HepG2 (cell line): ENCODE results near the gene FRG1. TPM values are rescaled to one million over a fixed set of nuclear protein-coding genes. Genes with fewer than 3 reads are reported as not detected.
A peak's percentile ranks its signal among the peaks of the same experiment; 100 is the strongest.

ENCODE experiments used
- BCL6 ChIP-seq: IDR thresholded peaks from 2 replicates; pipeline ENCODE4 v1.6.1; 2016; ENCODE audit warnings: missing genetic modification reagents, missing compliant biosample characterization
- CEBPB ChIP-seq: IDR thresholded peaks from 2 replicates; pipeline ENCODE4 v1.6.1; 2011; ENCODE audit warnings: low read depth, low read length, improper control_type of control experiment, borderline replicate concordance
- CENPT ChIP-seq: sonication (generic); formaldehyde crosslinking; IDR thresholded peaks from 2 replicates; pipeline ENCODE4 v1.8.0; 2022; ENCODE audit warnings: low read depth, mild to moderate bottlenecking, moderate library complexity, missing genetic modification reagents
- EP300 ChIP-seq, 3 experiments: sonication (generic) in 1 of 3; formaldehyde crosslinking in 1 of 3; IDR thresholded peaks; 2 replicates each; pipeline versions ENCODE4 v1.5.1 to v1.6.1; 2011 to 2020; ENCODE audit warnings: low read depth in 2 of 3, low read length in 2 of 3, borderline replicate concordance in 1 of 3, improper control_type of control experiment in 1 of 3, mild to moderate bottlenecking in 1 of 3, missing genetic modification reagents in 1 of 3, moderate library complexity in 1 of 3
- HNF1B ChIP-seq: sonication (generic); formaldehyde crosslinking; IDR thresholded peaks from 2 replicates; pipeline ENCODE4 v1.5.1; 2020; ENCODE audit warnings: mild to moderate bottlenecking, moderate library complexity, missing genetic modification reagents
- MAFF ChIP-seq: IDR thresholded peaks from 2 replicates; pipeline ENCODE4 v1.6.1; 2011; ENCODE audit warnings: low read depth, low read length, improper control_type of control experiment
- NCOA2 ChIP-seq: sonication (generic); formaldehyde crosslinking; IDR thresholded peaks from 2 replicates; pipeline ENCODE4 v1.8.0; 2022; ENCODE audit warnings: inconsistent platforms
- POLR2G ChIP-seq: fragments of 200-400 bp; formaldehyde crosslinking; IDR thresholded peaks from 2 replicates; pipeline ENCODE4 v1.6.1; 2018; ENCODE audit warnings: mild to moderate bottlenecking, low read depth, low read length, moderate library complexity
- REXO4 ChIP-seq: sonication (generic); formaldehyde crosslinking; IDR thresholded peaks from 2 replicates; pipeline ENCODE4 v1.8.0; 2022; ENCODE audit warnings: missing genetic modification reagents, mild to moderate bottlenecking, borderline replicate concordance
- RFX1 ChIP-seq: fragments of 450-650 bp; IDR thresholded peaks from 2 replicates; pipeline ENCODE4 v1.6.1; 2017
- SRSF1 ChIP-seq: fragments of 200-400 bp; formaldehyde crosslinking; optimal IDR thresholded peaks from 2 replicates; pipeline ENCODE3; 2017; ENCODE audit warnings: mild to moderate bottlenecking, low read depth, low read length, moderate library complexity
- TFAP4 ChIP-seq: sonication (generic); IDR thresholded peaks from 2 replicates; pipeline ENCODE4 v1.6.1; 2016; ENCODE audit warnings: low read depth, borderline replicate concordance
- TFDP2 ChIP-seq: sonication (generic); formaldehyde crosslinking; IDR thresholded peaks from 2 replicates; pipeline ENCODE4 v1.4.0; 2020; ENCODE audit warnings: missing genetic modification reagents
- TRIM22 ChIP-seq: fragments of 450-650 bp; IDR thresholded peaks from 2 replicates; pipeline ENCODE4 v1.6.1; 2017
- ZNF224 ChIP-seq: sonication (generic); formaldehyde crosslinking; IDR thresholded peaks from 2 replicates; pipeline ENCODE4 v1.5.0; 2020; ENCODE audit warnings: mild to moderate bottlenecking, missing genetic modification reagents
- ZNF253 ChIP-seq: sonication (generic); formaldehyde crosslinking; IDR thresholded peaks from 2 replicates; pipeline ENCODE4 v1.8.0; 2022; ENCODE audit warnings: mild to moderate bottlenecking, missing genetic modification reagents, borderline replicate concordance
- ZNF451 ChIP-seq: sonication (generic); formaldehyde crosslinking; IDR thresholded peaks from 2 replicates; pipeline ENCODE4 v1.5.0; 2020; ENCODE audit warnings: mild to moderate bottlenecking, missing genetic modification reagents
- ZNF496 ChIP-seq: sonication (generic); formaldehyde crosslinking; IDR thresholded peaks from 2 replicates; pipeline ENCODE4 v1.8.1; 2023; ENCODE audit warnings: mild to moderate bottlenecking, moderate library complexity, missing genetic modification reagents; ENCODE audit not compliant: insufficient replicate concordance
- ZNF547 ChIP-seq: sonication (generic); formaldehyde crosslinking; IDR thresholded peaks from 2 replicates; pipeline ENCODE4 v1.5.1; 2020; ENCODE audit warnings: mild to moderate bottlenecking, missing genetic modification reagents
- ZNF670 ChIP-seq: sonication (generic); formaldehyde crosslinking; IDR thresholded peaks from 2 replicates; pipeline ENCODE4 v1.8.0; 2022; ENCODE audit warnings: mild to moderate bottlenecking, missing genetic modification reagents, borderline replicate concordance
- ZNF766 ChIP-seq: sonication (generic); formaldehyde crosslinking; IDR thresholded peaks from 2 replicates; pipeline ENCODE4 v1.5.0; 2020; ENCODE audit warnings: missing genetic modification reagents, borderline replicate concordance
- ZNF781 ChIP-seq: sonication (generic); formaldehyde crosslinking; IDR thresholded peaks from 2 replicates; pipeline ENCODE4 v1.5.1; 2020; ENCODE audit warnings: borderline replicate concordance, mild to moderate bottlenecking, missing genetic modification reagents; ENCODE audit errors: not compliant biosample characterization
- ZSCAN21 ChIP-seq: sonication (generic); formaldehyde crosslinking; IDR thresholded peaks from 2 replicates; pipeline ENCODE4 v1.8.0; 2022; ENCODE audit warnings: mild to moderate bottlenecking, missing genetic modification reagents, moderate library complexity, borderline replicate concordance
- polyA plus RNA-seq, 8 experiments: library from polyadenylated mRNA; depleted of rRNA in 3 of 8; stranded (reverse) in 7 of 8; unstranded in 1 of 8; fragments of >200 nt; fragmentation: Illumina TruSeq in 4 of 8; extraction: Trizol in 4 of 8; gene quantifications; 2 replicates each; pipeline versions ENCODE4 v1.2.1 to v1.2.3, GENCODE V29; 2011 to 2016; ENCODE audit warnings: low read depth in 4 of 8, missing spikeins in 1 of 8, mixed read lengths in 1 of 8; ENCODE audit not compliant: insufficient read depth in 1 of 8
- total RNA-seq, 5 experiments: library from RNA; depleted of rRNA; stranded (reverse); fragments of >200 nt; fragmentation: Illumina TruSeq; extraction: Trizol; gene quantifications; 2 replicates each; pipeline ENCODE4 v1.2.3, GENCODE V29; 2016; ENCODE audit warnings: low read depth in 1 of 5

Gene FRG1
- total and polyA plus RNA-seq, 2 of the 13 experiments (the other 11 are each of a cell fraction or from before 2014, with no cell fraction given), result 5.7 to 42.6 TPM

GRCh38 chr4:189940178-189941004 lies at the start of gene FRG1 (continued):
- peak; percentile 97 for TF ChIP-seq TFDP2 (CRISPR knock-in tag)
- TF ChIP-seq ZNF547, result peak; percentile 90
- TF ChIP-seq TFAP4, result no peak
- no peak; the same call in 1 of the 2 replicates for TF ChIP-seq ZSCAN21
- TF ChIP-seq ZNF670 (CRISPR knock-in tag), result peak; percentile 48; the same call in 1 of the 2 replicates
- peak; percentile 54 for TF ChIP-seq SRSF1
- TF ChIP-seq NCOA2 (CRISPR knock-in tag), result peak; percentile 51; the same call in 1 of the 2 replicates
- peak; percentile 66 for TF ChIP-seq BCL6
- no peak for TF ChIP-seq RFX1
- peak; percentile 70; the same call in 1 of the 2 replicates for TF ChIP-seq ZNF253
- peak; percentile 92 for TF ChIP-seq ZNF451
- TF ChIP-seq MAFF, result peak; percentile 10; the same call in 1 of the 2 replicates
- no peak for TF ChIP-seq CEBPB
- no peak for TF ChIP-seq CENPT (CRISPR knock-in tag)
- peak; percentile 90 for TF ChIP-seq HNF1B (CRISPR knock-in tag)
- TF ChIP-seq ZNF224 (CRISPR knock-in tag), result no peak
- TF ChIP-seq TRIM22, result no peak
- peak; percentile 54 to 55; a peak in 3 of 4 replicates for TF ChIP-seq EP300 (IDR thresholded peaks at IDR 0.05; ENCODE audit: low read depth in 2 of 2, low read length in 2 of 2)
- peak; percentile 37; the same call in 1 of the 2 replicates for TF ChIP-seq EP300 (CRISPR knock-in tag; IDR thresholded peaks at IDR 0.05; ENCODE audit: borderline replicate concordance)
- peak; percentile 98; the same call in 1 of the 2 replicates for TF ChIP-seq ZNF766 (CRISPR knock-in tag)
- peak; percentile 80 for TF ChIP-seq ZNF781 (CRISPR knock-in tag)
- peak; percentile 69 for TF ChIP-seq POLR2G
- TF ChIP-seq ZNF496 (CRISPR knock-in tag), result no peak
- no peak for TF ChIP-seq REXO4 (CRISPR knock-in tag)
